ENCODE measurements around the gene TMEM165.

The TMEM165 gene

GRCh38 chr4:55369968-55370367, 25.8 kb upstream of the TMEM165 start:
- no peak for DNase-seq

GRCh38 chr4:55372259-55372658, 23.5 kb upstream of the TMEM165 start:
- no peak for DNase-seq

- no peak for DNase-seq
These were observed 22.3 kb upstream of the TMEM165 start for GRCh38 chr4:55373461-55373860.

GRCh38 chr4:55376698-55377097, 19.1 kb upstream of the TMEM165 start:
- no peak for DNase-seq

- no peak for DNase-seq
These were observed 16.9 kb upstream of the TMEM165 start for GRCh38 chr4:55378617-55379467.

GRCh38 chr4:55380576-55380975, 15.2 kb upstream of the TMEM165 start:
- DNase-seq, result no peak

GRCh38 chr4:55381502-55381901, 14.3 kb upstream of the TMEM165 start:
- no peak for DNase-seq

- DNase-seq, result no peak
These were observed 13.2 kb upstream of the TMEM165 start for GRCh38 chr4:55382488-55383003.

- DNase-seq, result no peak
These were observed 10.5 kb upstream of the TMEM165 start for GRCh38 chr4:55385201-55385649.

- DNase-seq, result no peak
These were observed 9.7 kb upstream of the TMEM165 start for GRCh38 chr4:55386073-55386472.

- no peak for DNase-seq
These were observed 8.9 kb upstream of the TMEM165 start for GRCh38 chr4:55386840-55387239.

- no peak for DNase-seq
These were observed 2.1 kb upstream of the TMEM165 start for GRCh38 chr4:55393461-55394320.

GRCh38 chr4:55395218-55395528, 584 bp upstream of the TMEM165 start:
- peak in 1 of 6 experiments; percentile 42 for DNase-seq

GRCh38 chr4:55396308-55397125, 760 bp downstream of the TMEM165 start:
- DNase-seq, result peak in 4 of 6 experiments; percentile 8 to 42 (median 18)

- no peak for DNase-seq
These were observed 1.3 kb downstream of the TMEM165 start for GRCh38 chr4:55397126-55397436.

GRCh38 chr4:55397520-55398321, 2.0 kb downstream of the TMEM165 start:
- DNase-seq, result no peak

- no peak for DNase-seq
These were observed 2.7 kb downstream of the TMEM165 start for GRCh38 chr4:55398461-55398860.

- no peak for DNase-seq
These were observed 3.2 kb downstream of the TMEM165 start for GRCh38 chr4:55398966-55399365.

- DNase-seq, result no peak
These were observed 3.8 kb downstream of the TMEM165 start for GRCh38 chr4:55399581-55399980.

GRCh38 chr4:55405073-55405472, 9.3 kb downstream of the TMEM165 start:
- DNase-seq, result no peak

GRCh38 chr4:55406545-55406944, 10.8 kb downstream of the TMEM165 start:
- DNase-seq, result no peak

GRCh38 chr4:55407119-55407518, 11.4 kb downstream of the TMEM165 start:
- DNase-seq, result no peak
